HepG2 (cell line): ENCODE measurements around the gene BIRC5. TPM values are rescaled to one million over a fixed set of nuclear protein-coding genes. Genes with fewer than 3 reads are reported as not detected.
A peak's percentile ranks its signal among the peaks of the same experiment; 100 is the strongest.

Experiments
- ARNT ChIP-seq: fragments of 450-650 bp; IDR thresholded peaks from 2 replicates; pipeline ENCODE4 v1.6.1; 2017
- ETV5 ChIP-seq: IDR thresholded peaks from 2 replicates; pipeline ENCODE4 v1.6.1; 2018; ENCODE audit warnings: missing biosample characterization, missing genetic modification reagents, inconsistent platforms, borderline replicate concordance
- SP5 ChIP-seq: IDR thresholded peaks from 2 replicates; pipeline ENCODE4 v1.6.1; 2016; ENCODE audit warnings: low read depth, borderline replicate concordance
- TEAD3 ChIP-seq: optimal IDR thresholded peaks from 2 replicates; pipeline ENCODE3; 2016; ENCODE audit warnings: borderline replicate concordance
- ZNF121 ChIP-seq: sonication (generic); formaldehyde crosslinking; IDR thresholded peaks from 2 replicates; pipeline ENCODE4 v1.5.0; 2020; ENCODE audit warnings: mild to moderate bottlenecking, missing genetic modification reagents
- ZNF251 ChIP-seq: sonication (generic); formaldehyde crosslinking; IDR thresholded peaks from 2 replicates; pipeline ENCODE4 v1.9.0; 2021; ENCODE audit warnings: mild to moderate bottlenecking, missing genetic modification reagents
- ZSCAN9 ChIP-seq: IDR thresholded peaks from 2 replicates; pipeline ENCODE4 v1.6.1; 2016; ENCODE audit warnings: borderline replicate concordance
- polyA plus RNA-seq, 8 experiments: library from polyadenylated mRNA; depleted of rRNA in 3 of 8; stranded (reverse) in 7 of 8; unstranded in 1 of 8; fragments of >200 nt; fragmentation: Illumina TruSeq in 4 of 8; extraction: Trizol in 4 of 8; gene quantifications; 2 replicates each; pipeline versions ENCODE4 v1.2.1 to v1.2.3, GENCODE V29; 2011 to 2016; ENCODE audit warnings: low read depth in 4 of 8, missing spikeins in 1 of 8, mixed read lengths in 1 of 8; ENCODE audit not compliant: insufficient read depth in 1 of 8
- total RNA-seq, 5 experiments: library from RNA; depleted of rRNA; stranded (reverse); fragments of >200 nt; fragmentation: Illumina TruSeq; extraction: Trizol; gene quantifications; 2 replicates each; pipeline ENCODE4 v1.2.3, GENCODE V29; 2016; ENCODE audit warnings: low read depth in 1 of 5
- TF ChIP-seq, protein P1 (sequence below): sonication (generic); formaldehyde crosslinking; IDR thresholded peaks from 2 replicates; pipeline ENCODE4 v1.5.1; 2020; ENCODE audit warnings: mild to moderate bottlenecking, missing genetic modification reagents, moderate library complexity
- TF ChIP-seq, protein P2 (sequence below): sonication (generic); formaldehyde crosslinking; IDR thresholded peaks from 2 replicates; pipeline ENCODE4 v1.4.0; 2020; ENCODE audit warnings: mild to moderate bottlenecking, missing genetic modification reagents
- TF ChIP-seq, protein P3 (sequence below): IDR thresholded peaks from 2 replicates; pipeline ENCODE4 v1.6.1; 2016; ENCODE audit warnings: mild to moderate bottlenecking
- TF ChIP-seq, protein P4 (sequence below): sonication (generic); formaldehyde crosslinking; IDR thresholded peaks from 2 replicates; pipeline ENCODE4 v1.4.0; 2020; ENCODE audit warnings: missing genetic modification reagents
- TF ChIP-seq, protein P5 (sequence below): sonication (generic); formaldehyde crosslinking; IDR thresholded peaks from 2 replicates; pipeline ENCODE4 v1.9.0; 2021; ENCODE audit warnings: missing genetic modification reagents, borderline replicate concordance

Gene BIRC5
- total and polyA plus RNA-seq, 2 of the 13 experiments (the other 11 are each of a cell fraction or from before 2014, with no cell fraction given) = 30.3 to 135 TPM

DNA sequence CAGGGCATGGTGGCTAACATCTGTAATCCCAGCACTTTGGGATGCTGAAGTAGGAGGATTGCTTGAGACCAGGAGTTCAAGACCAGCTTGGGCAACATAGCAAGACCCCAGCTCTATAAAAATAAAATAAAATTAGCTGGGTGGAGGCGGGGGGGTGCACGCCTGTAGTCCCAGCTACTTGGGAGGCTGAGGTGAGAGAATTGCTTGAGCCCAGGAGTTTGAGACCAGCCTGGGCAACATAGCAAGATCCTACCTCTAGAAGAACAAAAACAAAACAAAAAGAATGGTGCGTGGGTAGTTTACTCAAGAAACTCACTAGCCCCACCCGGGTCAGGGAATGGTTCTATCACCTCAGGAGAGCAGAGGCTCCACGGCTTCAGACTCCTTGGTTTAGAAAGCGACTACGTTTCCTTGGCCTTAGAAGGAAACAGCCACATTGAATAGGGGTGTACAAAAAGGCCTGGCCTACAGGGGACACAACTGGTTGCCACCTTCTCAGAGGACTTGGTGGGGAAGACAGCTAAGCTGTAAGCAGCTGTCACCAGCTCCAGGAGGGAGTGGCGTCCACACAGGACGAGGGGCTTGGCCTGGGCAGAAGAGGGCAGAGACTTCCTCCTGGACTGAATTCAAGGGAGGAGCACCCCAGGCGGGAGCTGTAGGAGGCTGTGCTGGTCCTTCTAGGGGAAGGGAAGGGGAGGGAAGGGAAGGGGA, 27.9 kb upstream of the BIRC5 start (continued):
- TF ChIP-seq, protein P1, sequence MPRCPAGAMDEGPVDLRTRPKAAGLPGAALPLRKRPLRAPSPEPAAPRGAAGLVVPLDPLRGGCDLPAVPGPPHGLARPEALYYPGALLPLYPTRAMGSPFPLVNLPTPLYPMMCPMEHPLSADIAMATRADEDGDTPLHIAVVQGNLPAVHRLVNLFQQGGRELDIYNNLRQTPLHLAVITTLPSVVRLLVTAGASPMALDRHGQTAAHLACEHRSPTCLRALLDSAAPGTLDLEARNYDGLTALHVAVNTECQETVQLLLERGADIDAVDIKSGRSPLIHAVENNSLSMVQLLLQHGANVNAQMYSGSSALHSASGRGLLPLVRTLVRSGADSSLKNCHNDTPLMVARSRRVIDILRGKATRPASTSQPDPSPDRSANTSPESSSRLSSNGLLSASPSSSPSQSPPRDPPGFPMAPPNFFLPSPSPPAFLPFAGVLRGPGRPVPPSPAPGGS = no peak
- TF ChIP-seq, protein P2, sequence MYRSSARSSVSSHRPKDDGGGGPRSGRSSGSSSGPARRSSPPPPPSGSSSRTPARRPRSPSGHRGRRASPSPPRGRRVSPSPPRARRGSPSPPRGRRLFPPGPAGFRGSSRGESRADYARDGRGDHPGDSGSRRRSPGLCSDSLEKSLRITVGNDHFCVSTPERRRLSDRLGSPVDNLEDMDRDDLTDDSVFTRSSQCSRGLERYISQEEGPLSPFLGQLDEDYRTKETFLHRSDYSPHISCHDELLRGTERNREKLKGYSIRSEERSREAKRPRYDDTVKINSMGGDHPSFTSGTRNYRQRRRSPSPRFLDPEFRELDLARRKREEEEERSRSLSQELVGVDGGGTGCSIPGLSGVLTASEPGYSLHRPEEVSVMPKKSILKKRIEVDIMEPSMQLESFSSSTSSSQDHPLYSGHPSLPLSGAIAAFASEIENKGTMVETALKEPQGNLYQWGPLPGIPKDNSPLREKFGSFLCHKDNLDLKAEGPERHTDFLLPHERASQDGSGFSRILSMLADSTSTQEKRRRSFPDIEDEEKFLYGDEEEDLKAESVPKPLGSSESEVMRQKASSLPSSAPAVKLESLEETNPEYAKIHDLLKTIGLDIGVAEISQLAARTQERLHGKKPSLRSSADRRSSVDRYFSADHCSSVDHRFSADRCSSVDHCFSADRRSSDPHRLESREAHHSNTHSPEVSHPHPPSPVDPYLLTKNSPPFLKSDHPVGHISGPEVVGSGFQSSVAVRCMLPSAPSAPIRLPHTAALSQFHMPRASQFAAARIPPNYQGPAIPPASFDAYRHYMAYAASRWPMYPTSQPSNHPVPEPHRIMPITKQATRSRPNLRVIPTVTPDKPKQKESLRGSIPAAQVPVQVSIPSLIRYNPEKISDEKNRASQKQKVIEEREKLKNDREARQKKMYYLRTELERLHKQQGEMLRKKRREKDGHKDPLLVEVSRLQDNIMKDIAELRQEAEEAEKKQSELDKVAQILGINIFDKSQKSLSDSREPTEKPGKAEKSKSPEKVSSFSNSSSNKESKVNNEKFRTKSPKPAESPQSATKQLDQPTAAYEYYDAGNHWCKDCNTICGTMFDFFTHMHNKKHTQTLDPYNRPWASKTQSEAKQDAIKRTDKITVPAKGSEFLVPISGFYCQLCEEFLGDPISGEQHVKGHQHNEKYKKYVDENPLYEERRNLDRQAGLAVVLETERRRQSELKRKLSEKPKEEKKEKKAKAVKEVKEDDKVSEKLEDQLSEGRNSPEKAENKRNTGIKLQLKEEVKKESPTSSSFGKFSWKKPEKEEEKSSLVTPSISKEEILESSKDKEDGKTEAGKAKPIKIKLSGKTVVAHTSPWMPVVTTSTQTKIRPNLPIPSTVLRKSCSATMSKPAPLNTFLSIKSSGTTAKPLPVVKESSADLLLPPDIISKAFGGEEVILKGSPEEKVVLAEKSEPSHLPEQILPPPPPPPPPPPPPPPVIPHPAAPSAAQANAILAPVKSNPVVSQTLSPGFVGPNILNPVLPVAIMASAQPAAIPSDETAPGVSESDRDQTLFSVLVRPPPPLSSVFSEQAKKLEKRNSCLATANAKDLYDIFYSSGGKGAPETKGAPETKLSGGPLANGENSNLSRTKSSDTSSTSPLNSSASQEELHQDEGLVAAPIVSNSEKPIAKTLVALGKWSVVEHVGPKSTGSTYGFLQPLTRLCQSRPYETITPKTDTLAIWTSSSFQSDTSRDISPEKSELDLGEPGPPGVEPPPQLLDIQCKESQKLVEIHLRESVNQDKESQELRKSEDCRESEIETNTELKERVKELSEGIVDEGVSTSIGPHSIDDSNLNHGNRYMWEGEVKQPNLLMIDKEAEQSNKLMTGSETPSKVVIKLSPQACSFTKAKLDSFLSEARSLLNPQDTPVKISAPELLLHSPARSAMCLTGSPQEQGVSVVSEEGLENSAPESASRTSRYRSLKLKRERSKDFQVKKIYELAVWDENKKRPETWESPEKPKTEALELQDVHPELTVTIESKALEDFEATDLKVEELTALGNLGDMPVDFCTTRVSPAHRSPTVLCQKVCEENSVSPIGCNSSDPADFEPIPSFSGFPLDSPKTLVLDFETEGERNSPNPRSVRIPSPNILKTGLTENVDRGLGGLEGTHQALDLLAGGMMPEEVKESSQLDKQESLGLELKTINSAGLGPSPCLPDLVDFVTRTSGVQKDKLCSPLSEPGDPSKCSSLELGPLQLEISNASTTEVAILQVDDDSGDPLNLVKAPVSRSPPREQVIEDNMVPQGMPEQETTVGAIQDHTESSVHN (CRISPR knock-in tag) = no peak
- TF ChIP-seq, protein P3, sequence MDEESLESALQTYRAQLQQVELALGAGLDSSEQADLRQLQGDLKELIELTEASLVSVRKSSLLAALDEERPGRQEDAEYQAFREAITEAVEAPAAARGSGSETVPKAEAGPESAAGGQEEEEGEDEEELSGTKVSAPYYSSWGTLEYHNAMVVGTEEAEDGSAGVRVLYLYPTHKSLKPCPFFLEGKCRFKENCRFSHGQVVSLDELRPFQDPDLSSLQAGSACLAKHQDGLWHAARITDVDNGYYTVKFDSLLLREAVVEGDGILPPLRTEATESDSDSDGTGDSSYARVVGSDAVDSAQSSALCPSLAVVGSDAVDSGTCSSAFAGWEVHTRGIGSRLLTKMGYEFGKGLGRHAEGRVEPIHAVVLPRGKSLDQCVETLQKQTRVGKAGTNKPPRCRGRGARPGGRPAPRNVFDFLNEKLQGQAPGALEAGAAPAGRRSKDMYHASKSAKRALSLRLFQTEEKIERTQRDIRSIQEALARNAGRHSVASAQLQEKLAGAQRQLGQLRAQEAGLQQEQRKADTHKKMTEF = no peak
- TF ChIP-seq ZNF251 (CRISPR knock-in tag) (no peak), ZSCAN9 (CRISPR knock-in tag) (no peak), ZNF121 (peak; percentile 90), TEAD3 (CRISPR knock-in tag) (no peak), SP5 (CRISPR knock-in tag) (0 out of 2 replicates have a peak, but pooled peaks have one; percentile 11), ETV5 (0 out of 2 replicates have a peak, but pooled peaks have one; percentile 11), ARNT (no peak)
- TF ChIP-seq, protein P4, sequence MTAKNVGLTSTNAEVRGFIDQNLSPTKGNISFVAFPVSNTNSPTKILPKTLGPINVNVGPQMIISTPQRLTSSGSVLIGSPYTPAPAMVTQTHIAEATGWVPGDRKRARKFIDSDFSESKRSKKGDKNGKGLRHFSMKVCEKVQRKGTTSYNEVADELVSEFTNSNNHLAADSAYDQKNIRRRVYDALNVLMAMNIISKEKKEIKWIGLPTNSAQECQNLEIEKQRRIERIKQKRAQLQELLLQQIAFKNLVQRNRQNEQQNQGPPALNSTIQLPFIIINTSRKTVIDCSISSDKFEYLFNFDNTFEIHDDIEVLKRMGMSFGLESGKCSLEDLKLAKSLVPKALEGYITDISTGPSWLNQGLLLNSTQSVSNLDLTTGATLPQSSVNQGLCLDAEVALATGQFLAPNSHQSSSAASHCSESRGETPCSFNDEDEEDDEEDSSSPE (CRISPR knock-in tag) = no peak
- TF ChIP-seq, protein P5, sequence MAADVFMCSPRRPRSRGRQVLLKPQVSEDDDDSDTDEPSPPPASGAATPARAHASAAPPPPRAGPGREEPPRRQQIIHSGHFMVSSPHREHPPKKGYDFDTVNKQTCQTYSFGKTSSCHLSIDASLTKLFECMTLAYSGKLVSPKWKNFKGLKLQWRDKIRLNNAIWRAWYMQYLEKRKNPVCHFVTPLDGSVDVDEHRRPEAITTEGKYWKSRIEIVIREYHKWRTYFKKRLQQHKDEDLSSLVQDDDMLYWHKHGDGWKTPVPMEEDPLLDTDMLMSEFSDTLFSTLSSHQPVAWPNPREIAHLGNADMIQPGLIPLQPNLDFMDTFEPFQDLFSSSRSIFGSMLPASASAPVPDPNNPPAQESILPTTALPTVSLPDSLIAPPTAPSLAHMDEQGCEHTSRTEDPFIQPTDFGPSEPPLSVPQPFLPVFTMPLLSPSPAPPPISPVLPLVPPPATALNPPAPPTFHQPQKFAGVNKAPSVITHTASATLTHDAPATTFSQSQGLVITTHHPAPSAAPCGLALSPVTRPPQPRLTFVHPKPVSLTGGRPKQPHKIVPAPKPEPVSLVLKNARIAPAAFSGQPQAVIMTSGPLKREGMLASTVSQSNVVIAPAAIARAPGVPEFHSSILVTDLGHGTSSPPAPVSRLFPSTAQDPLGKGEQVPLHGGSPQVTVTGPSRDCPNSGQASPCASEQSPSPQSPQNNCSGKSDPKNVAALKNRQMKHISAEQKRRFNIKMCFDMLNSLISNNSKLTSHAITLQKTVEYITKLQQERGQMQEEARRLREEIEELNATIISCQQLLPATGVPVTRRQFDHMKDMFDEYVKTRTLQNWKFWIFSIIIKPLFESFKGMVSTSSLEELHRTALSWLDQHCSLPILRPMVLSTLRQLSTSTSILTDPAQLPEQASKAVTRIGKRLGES = no peak
